GM21515 (cell line): ENCODE results near the gene AATF.

Experiments
- ATAC-seq: cut with Tn5 transposase; IDR thresholded peaks from one replicate; pipeline ENCODE4 v1.9.1; 2021; ENCODE audit not compliant: unreplicated experiment

AATF gene

GRCh38 chr17:36930583-36930900, 18.2 kb upstream of the AATF start:
- no peak for ATAC-seq

- no peak for ATAC-seq
Observed at GRCh38 chr17:36931096-36931696, 17.6 kb upstream of the AATF start.

GRCh38 chr17:36931697-36932382, 16.9 kb upstream of the AATF start:
- ATAC-seq: no peak

- no peak for ATAC-seq
Observed at GRCh38 chr17:36932383-36932693, 16.4 kb upstream of the AATF start.

- ATAC-seq: no peak
Observed at GRCh38 chr17:36932694-36933511, 15.9 kb upstream of the AATF start.

- no peak for ATAC-seq
Observed at GRCh38 chr17:36933512-36934143, 15.1 kb upstream of the AATF start.

GRCh38 chr17:36934144-36934691, 14.5 kb upstream of the AATF start:
- no peak for ATAC-seq

GRCh38 chr17:36934692-36935630, 13.8 kb upstream of the AATF start:
- no peak for ATAC-seq

GRCh38 chr17:36935671-36936454, 12.9 kb upstream of the AATF start:
- no peak for ATAC-seq

- no peak for ATAC-seq
Observed at GRCh38 chr17:36936455-36937000, 12.2 kb upstream of the AATF start.

- no peak for ATAC-seq
Observed at GRCh38 chr17:36937001-36937958, 11.5 kb upstream of the AATF start, which contains the start of gene LHX1. TSS of gene LHX1 (plus strand) at chr17:36937475. CDS start at chr17:36938198, 723 bp downstream.

- no peak for ATAC-seq
Observed at GRCh38 chr17:36937959-36938565, 10.7 kb upstream of the AATF start.

GRCh38 chr17:36938566-36939051, 10.1 kb upstream of the AATF start:
- ATAC-seq: no peak

GRCh38 chr17:36939052-36939801, 9.5 kb upstream of the AATF start:
- ATAC-seq: no peak

- ATAC-seq: no peak
Observed at GRCh38 chr17:36939802-36940312, 8.9 kb upstream of the AATF start.
